Measurements from ENCODE around the gene NPBWR2. TPM values are rescaled to one million over a fixed set of nuclear protein-coding genes. Genes with fewer than 3 reads are reported as not detected.

Gene NPBWR2
- total RNA-seq, 1 experiment from 2014 or later = not detected

- DNase-seq (ENCODE audit: low read depth, low spot score) = no peak
- POLR2A ChIA-PET = no interaction called here
- peak overlapping the region; percentile 70 for H3K9ac ChIP-seq (ENCODE audit: low read length)
- peaks cover 4 to 13% of the 10 kb centered on the region in 2 experiments; a peak in 2 of 4 replicates for H3K4me1 ChIP-seq (ENCODE audit: control insufficient read depth in 1 of 2, insufficient read depth in 2 of 2, low read length in 2 of 2)
- H3K36me3 ChIP-seq (ENCODE audit: control insufficient read depth in 1 of 2, insufficient read depth in 2 of 2, low read length in 2 of 2) = no peaks in the 10 kb centered on the region
- ATAC-seq = peak; percentile 67
- H3K4me3 ChIP-seq (replicated peaks in 1 of 2; ENCODE audit: low read depth in 1 of 2, low read length in 2 of 2) = peak overlapping the region; percentile 68 to 69
- intact Hi-C loops (cut with micrococcal nuclease) = no loop called here
- H3K9me3 ChIP-seq (ENCODE audit: control insufficient read depth in 1 of 2, insufficient read depth in 1 of 2, low read depth in 1 of 2, low read length in 2 of 2) = no peaks in the 10 kb centered on the region
- 0 out of 2 replicates have a peak overlapping the region, but pooled peaks have one; percentile 43 for H3K27ac ChIP-seq (ENCODE audit: low read depth, low read length)
- H4K20me1 ChIP-seq (ENCODE audit: insufficient read depth) = no peaks in the 10 kb centered on the region
- H3K4me2 ChIP-seq (ENCODE audit: low read length) = peak overlapping the region; percentile 93
- H2AFZ ChIP-seq (ENCODE audit: low read depth, low read length, poor library complexity, severe bottlenecking) = no peak overlapping the region
- BruUV-seq (replicated peaks) = no TSS peak
- RAD21 ChIA-PET (ENCODE audit: low non-redundant PET in 1 of 2, low total read pairs in 2 of 2, uncharacterized antibody in 2 of 2, unreplicated experiment in 2 of 2) = interaction anchor here in 1 of 2 experiments (0.6 kb wide), 1 partner anchor 13 kb away, joined by 3 read pairs; no protein-coding TSS in a partner anchor
- no peaks in the 10 kb centered on the region for H3K9me2 ChIP-seq (ENCODE audit: insufficient read depth)
- no peaks in the 10 kb centered on the region for H3K27me3 ChIP-seq (ENCODE audit: insufficient read depth, low read length)
- TF ChIP-seq EZH2phosphoT487 (IDR thresholded peaks at IDR 0.05; ENCODE audit: borderline replicate concordance) = no peak
- no peak for TF ChIP-seq MAX (IDR thresholded peaks at IDR 0.05)
- TF ChIP-seq, protein P1, sequence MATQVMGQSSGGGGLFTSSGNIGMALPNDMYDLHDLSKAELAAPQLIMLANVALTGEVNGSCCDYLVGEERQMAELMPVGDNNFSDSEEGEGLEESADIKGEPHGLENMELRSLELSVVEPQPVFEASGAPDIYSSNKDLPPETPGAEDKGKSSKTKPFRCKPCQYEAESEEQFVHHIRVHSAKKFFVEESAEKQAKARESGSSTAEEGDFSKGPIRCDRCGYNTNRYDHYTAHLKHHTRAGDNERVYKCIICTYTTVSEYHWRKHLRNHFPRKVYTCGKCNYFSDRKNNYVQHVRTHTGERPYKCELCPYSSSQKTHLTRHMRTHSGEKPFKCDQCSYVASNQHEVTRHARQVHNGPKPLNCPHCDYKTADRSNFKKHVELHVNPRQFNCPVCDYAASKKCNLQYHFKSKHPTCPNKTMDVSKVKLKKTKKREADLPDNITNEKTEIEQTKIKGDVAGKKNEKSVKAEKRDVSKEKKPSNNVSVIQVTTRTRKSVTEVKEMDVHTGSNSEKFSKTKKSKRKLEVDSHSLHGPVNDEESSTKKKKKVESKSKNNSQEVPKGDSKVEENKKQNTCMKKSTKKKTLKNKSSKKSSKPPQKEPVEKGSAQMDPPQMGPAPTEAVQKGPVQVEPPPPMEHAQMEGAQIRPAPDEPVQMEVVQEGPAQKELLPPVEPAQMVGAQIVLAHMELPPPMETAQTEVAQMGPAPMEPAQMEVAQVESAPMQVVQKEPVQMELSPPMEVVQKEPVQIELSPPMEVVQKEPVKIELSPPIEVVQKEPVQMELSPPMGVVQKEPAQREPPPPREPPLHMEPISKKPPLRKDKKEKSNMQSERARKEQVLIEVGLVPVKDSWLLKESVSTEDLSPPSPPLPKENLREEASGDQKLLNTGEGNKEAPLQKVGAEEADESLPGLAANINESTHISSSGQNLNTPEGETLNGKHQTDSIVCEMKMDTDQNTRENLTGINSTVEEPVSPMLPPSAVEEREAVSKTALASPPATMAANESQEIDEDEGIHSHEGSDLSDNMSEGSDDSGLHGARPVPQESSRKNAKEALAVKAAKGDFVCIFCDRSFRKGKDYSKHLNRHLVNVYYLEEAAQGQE (IDR thresholded peaks at IDR 0.05; ENCODE audit: low read depth) = no peak
- TF ChIP-seq EZH2 (IDR thresholded peaks at IDR 0.05) = no peak
- no peak for TF ChIP-seq ZFX (IDR thresholded peaks at IDR 0.05)
- no peak for TF ChIP-seq YY1 (IDR thresholded peaks at IDR 0.05; ENCODE audit: extremely low read depth, insufficient replicate concordance, low read depth, low read length)
- no peak for TF ChIP-seq RAD21 (IDR thresholded peaks at IDR 0.05; ENCODE audit: low read depth)
- TF ChIP-seq POLR2A (IDR thresholded peaks at IDR 0.05; ENCODE audit: borderline replicate concordance, extremely low read depth, insufficient read depth, insufficient read length) = no peak
- TF ChIP-seq CEBPB (IDR thresholded peaks at IDR 0.05; ENCODE audit: low read depth) = no peak
- no peak for TF ChIP-seq JUND (IDR thresholded peaks at IDR 0.05)
- TF ChIP-seq, protein P2, sequence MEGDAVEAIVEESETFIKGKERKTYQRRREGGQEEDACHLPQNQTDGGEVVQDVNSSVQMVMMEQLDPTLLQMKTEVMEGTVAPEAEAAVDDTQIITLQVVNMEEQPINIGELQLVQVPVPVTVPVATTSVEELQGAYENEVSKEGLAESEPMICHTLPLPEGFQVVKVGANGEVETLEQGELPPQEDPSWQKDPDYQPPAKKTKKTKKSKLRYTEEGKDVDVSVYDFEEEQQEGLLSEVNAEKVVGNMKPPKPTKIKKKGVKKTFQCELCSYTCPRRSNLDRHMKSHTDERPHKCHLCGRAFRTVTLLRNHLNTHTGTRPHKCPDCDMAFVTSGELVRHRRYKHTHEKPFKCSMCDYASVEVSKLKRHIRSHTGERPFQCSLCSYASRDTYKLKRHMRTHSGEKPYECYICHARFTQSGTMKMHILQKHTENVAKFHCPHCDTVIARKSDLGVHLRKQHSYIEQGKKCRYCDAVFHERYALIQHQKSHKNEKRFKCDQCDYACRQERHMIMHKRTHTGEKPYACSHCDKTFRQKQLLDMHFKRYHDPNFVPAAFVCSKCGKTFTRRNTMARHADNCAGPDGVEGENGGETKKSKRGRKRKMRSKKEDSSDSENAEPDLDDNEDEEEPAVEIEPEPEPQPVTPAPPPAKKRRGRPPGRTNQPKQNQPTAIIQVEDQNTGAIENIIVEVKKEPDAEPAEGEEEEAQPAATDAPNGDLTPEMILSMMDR (IDR thresholded peaks at IDR 0.05 in 2 of 3, conservative IDR thresholded peaks at IDR 0.05 in 1 of 3; ENCODE audit: borderline replicate concordance in 1 of 3, insufficient read depth in 1 of 3, low read depth in 2 of 3, low read length in 2 of 3) = no peak
- no peak for TF ChIP-seq ELF1 (IDR thresholded peaks at IDR 0.05; ENCODE audit: borderline replicate concordance, low read depth)
- TF ChIP-seq FOSL1 (IDR thresholded peaks at IDR 0.05; ENCODE audit: low read depth) = no peak
- TF ChIP-seq, protein P3, sequence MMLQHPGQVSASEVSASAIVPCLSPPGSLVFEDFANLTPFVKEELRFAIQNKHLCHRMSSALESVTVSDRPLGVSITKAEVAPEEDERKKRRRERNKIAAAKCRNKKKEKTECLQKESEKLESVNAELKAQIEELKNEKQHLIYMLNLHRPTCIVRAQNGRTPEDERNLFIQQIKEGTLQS (IDR thresholded peaks at IDR 0.05) = no peak
- TF ChIP-seq EGR1 (IDR thresholded peaks at IDR 0.05; ENCODE audit: low read depth) = no peak
- no peak for TF ChIP-seq ZNF274 (IDR thresholded peaks at IDR 0.05; ENCODE audit: low read depth, low read length)
- CTCF ChIA-PET = interaction anchor here (0.6 to 1.6 kb wide), 11 partner anchors 8 to 64 kb away, joined by 3 to 8 read pairs (median 5); partner anchors contain the start of gene TCEA2
- no peaks in the 10 kb centered on the region for H3K79me2 ChIP-seq (ENCODE audit: insufficient read depth, low read length)
These were observed 4.6 kb downstream of the NPBWR2 start for GRCh38 chr20:64102647-64103354.
